VCaP (cell line): Measurements from ENCODE around the gene CERKL.

ENCODE experiments used
- H3K27ac ChIP-seq: fragments of 450-650 bp; 2 replicates; pipeline ENCODE4 v1.5.1; 2017
- CTCF ChIP-seq: fragments of 450-650 bp; conservative IDR thresholded peaks from 2 replicates; pipeline ENCODE4 v1.5.1; 2017; ENCODE audit warnings: mild to moderate bottlenecking, moderate library complexity

Gene CERKL

GRCh38 chr2:181596556-181596955 is 60.3 kb downstream of the CERKL start:
- H3K27ac ChIP-seq, result no peak overlapping the region
- no peak for TF ChIP-seq CTCF

GRCh38 chr2:181594322-181594721 is 62.6 kb downstream of the CERKL start:
- H3K27ac ChIP-seq, result no peak overlapping the region
- TF ChIP-seq CTCF, result no peak

- TF ChIP-seq CTCF, result no peak
- no peak overlapping the region for H3K27ac ChIP-seq
These were observed 67.1 kb downstream of the CERKL start for GRCh38 chr2:181589779-181590178.

GRCh38 chr2:181588546-181588945 is 68.4 kb downstream of the CERKL start:
- H3K27ac ChIP-seq, result no peak overlapping the region
- no peak for TF ChIP-seq CTCF

GRCh38 chr2:181586569-181587081 is 70.3 kb downstream of the CERKL start:
- H3K27ac ChIP-seq, result peak overlapping the region; percentile 43
- TF ChIP-seq CTCF, result no peak

GRCh38 chr2:181585732-181586131 is 71.2 kb downstream of the CERKL start:
- TF ChIP-seq CTCF, result no peak
- H3K27ac ChIP-seq, result peak overlapping the region; percentile 43; the same call in 1 of the 2 replicates

- TF ChIP-seq CTCF, result peak; percentile 36
- H3K27ac ChIP-seq, result no peak overlapping the region
These were observed 75.4 kb downstream of the CERKL start for GRCh38 chr2:181581534-181581933.
